A549 (cell line): ENCODE data around the gene MYO1H.

Experiments used
- FOSL2 ChIP-seq, 2 experiments: fragments of 450-650 bp in 1 of 2; fragments of >200 bp in 1 of 2; sonication (Bioruptor Twin) in 1 of 2; formaldehyde crosslinking; IDR thresholded peaks; 2 replicates each; pipeline versions ENCODE4 v1.5.0 to v1.6.1; 2016 to 2020; ENCODE audit warnings: mild to moderate bottlenecking in 1 of 2, moderate library complexity in 1 of 2
- HDAC2 ChIP-seq: fragments of 200-600 bp; sonication (generic); IDR thresholded peaks from 2 replicates; pipeline ENCODE4 v1.6.1; 2016

- TF ChIP-seq FOSL2 (IDR thresholded peaks at IDR 0.05): no peak
- no peak for TF ChIP-seq FOSL2 (CRISPR knock-in tag; IDR thresholded peaks at IDR 0.05)
- no peak for TF ChIP-seq HDAC2
These were observed 11.5 kb downstream of the MYO1H start for GRCh38 chr12:109359131-109359690.
